Esophagus squamous epithelium (tissue), 4 donors: Measurements from ENCODE around the gene CHGA.

Experiments
- CTCF ChIP-seq, 6 experiments: fragments of 450-650 bp in 4 of 6; fragments of 200-600 bp in 2 of 6; sonication (generic) in 2 of 6; IDR thresholded peaks; one replicate each; pipeline ENCODE4 v1.5.1; 2016 to 2019; ENCODE audit warnings: antibody characterized with exemption in 6 of 6, mild to moderate bottlenecking in 4 of 6, moderate library complexity in 4 of 6
- POLR2A ChIP-seq, 4 donors: fragments of 450-650 bp; IDR thresholded peaks; one replicate each; pipeline ENCODE4 v1.6.1; 2017; ENCODE audit warnings: antibody characterized with exemption in 4 of 4, mild to moderate bottlenecking in 4 of 4, moderate library complexity in 3 of 4

- TF ChIP-seq CTCF (IDR thresholded peaks at IDR 0.05) (peak in 1 of 6 experiments; percentile 58), POLR2A (IDR thresholded peaks at IDR 0.05) (no peak)
Measured at GRCh38 chr14:92880851-92881250, 42.1 kb upstream of the CHGA start.
